Measurements from ENCODE around the gene RFTN1.

The RFTN1 gene

DNA sequence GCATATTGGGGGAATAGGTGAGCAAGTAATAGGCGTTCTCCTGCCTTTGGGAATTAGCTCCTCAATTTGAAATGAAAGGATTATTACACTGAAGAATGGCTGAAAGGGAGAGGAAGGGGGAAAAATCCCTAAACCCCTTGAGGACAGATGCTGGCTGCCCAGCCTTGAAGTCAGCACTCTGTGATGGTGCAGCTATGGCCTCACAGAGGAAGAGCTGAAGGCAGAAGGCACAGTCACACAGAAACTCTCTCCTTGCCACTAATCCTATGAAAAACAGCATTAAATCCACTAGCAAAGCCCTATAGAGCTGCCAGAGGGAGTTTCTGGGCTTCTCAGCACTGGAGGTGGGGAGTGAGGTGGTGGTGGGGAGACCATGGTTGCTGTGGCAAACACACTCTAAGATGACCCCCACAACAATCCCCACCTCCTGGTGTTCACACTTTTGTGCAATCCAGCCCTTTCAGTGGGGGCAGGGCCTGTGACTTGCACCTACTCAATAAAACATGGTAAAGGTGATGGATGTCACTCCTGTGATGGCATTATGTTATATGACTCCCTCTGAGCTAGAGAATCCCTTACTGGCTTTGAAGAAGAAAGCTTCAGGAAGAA, 101.2 kb downstream of the RFTN1 start:
- TF ChIP-seq GLIS3 (CRISPR knock-in tag; IDR thresholded peaks at IDR 0.05) (no peak), PPARA (CRISPR knock-in tag; IDR thresholded peaks at IDR 0.05; ENCODE audit: borderline replicate concordance) (no peak), ZFP3 (CRISPR knock-in tag; IDR thresholded peaks at IDR 0.05) (no peak)
- ATAC-seq = no peak

DNA sequence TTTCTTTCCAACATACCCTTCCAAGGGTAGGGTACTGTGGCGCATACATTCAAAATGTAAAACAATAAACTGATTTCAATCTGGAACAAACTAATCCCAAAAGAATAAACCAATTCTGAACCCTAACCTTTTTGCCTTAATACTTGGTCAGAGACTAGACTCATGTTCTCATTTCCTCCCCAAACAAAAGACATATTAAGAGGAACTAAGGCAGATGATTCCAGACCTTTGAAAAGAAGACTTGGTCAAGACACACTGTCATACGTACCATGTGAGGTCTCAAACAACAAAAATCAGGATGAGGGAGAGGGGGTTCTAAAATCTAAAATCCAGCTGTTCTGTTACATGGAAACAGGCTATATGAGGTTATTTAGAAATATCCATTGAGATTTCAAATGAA, 102.1 kb downstream of the RFTN1 start:
- no peak for ATAC-seq
- TF ChIP-seq ESRRG (CRISPR knock-in tag; IDR thresholded peaks at IDR 0.05) = no peak
- TF ChIP-seq, protein P1, sequence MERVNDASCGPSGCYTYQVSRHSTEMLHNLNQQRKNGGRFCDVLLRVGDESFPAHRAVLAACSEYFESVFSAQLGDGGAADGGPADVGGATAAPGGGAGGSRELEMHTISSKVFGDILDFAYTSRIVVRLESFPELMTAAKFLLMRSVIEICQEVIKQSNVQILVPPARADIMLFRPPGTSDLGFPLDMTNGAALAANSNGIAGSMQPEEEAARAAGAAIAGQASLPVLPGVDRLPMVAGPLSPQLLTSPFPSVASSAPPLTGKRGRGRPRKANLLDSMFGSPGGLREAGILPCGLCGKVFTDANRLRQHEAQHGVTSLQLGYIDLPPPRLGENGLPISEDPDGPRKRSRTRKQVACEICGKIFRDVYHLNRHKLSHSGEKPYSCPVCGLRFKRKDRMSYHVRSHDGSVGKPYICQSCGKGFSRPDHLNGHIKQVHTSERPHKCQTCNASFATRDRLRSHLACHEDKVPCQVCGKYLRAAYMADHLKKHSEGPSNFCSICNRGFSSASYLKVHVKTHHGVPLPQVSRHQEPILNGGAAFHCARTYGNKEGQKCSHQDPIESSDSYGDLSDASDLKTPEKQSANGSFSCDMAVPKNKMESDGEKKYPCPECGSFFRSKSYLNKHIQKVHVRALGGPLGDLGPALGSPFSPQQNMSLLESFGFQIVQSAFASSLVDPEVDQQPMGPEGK (CRISPR knock-in tag; IDR thresholded peaks at IDR 0.05; ENCODE audit: borderline replicate concordance) = no peak
- TF ChIP-seq PPARA (CRISPR knock-in tag; IDR thresholded peaks at IDR 0.05; ENCODE audit: borderline replicate concordance) = no peak

- no peak for TF ChIP-seq GLIS3 (CRISPR knock-in tag; IDR thresholded peaks at IDR 0.05)
- no peak for TF ChIP-seq ZFP3 (CRISPR knock-in tag; IDR thresholded peaks at IDR 0.05)
- TF ChIP-seq PPARA (CRISPR knock-in tag; IDR thresholded peaks at IDR 0.05; ENCODE audit: borderline replicate concordance) = no peak
- no peak for ATAC-seq
These were observed 102.8 kb downstream of the RFTN1 start for GRCh38 chr3:16410659-16411058.

- TF ChIP-seq, protein P2, sequence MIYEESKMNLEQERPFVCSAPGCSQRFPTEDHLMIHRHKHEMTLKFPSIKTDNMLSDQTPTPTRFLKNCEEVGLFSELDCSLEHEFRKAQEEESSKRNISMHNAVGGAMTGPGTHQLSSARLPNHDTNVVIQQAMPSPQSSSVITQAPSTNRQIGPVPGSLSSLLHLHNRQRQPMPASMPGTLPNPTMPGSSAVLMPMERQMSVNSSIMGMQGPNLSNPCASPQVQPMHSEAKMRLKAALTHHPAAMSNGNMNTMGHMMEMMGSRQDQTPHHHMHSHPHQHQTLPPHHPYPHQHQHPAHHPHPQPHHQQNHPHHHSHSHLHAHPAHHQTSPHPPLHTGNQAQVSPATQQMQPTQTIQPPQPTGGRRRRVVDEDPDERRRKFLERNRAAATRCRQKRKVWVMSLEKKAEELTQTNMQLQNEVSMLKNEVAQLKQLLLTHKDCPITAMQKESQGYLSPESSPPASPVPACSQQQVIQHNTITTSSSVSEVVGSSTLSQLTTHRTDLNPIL (CRISPR knock-in tag; IDR thresholded peaks at IDR 0.05; ENCODE audit: low read depth) = no peak
- TF ChIP-seq OSR1 (CRISPR knock-in tag; IDR thresholded peaks at IDR 0.05) = no peak
- no peak for TF ChIP-seq PPARA (CRISPR knock-in tag; IDR thresholded peaks at IDR 0.05; ENCODE audit: borderline replicate concordance)
- TF ChIP-seq TOX (CRISPR knock-in tag; IDR thresholded peaks at IDR 0.05; ENCODE audit: borderline replicate concordance) = no peak
- no peak for TF ChIP-seq ARNTL (CRISPR knock-in tag; IDR thresholded peaks at IDR 0.05; ENCODE audit: borderline replicate concordance, low read depth)
- no peak for ATAC-seq
These were observed 104.5 kb downstream of the RFTN1 start for GRCh38 chr3:16409032-16409431.

DNA sequence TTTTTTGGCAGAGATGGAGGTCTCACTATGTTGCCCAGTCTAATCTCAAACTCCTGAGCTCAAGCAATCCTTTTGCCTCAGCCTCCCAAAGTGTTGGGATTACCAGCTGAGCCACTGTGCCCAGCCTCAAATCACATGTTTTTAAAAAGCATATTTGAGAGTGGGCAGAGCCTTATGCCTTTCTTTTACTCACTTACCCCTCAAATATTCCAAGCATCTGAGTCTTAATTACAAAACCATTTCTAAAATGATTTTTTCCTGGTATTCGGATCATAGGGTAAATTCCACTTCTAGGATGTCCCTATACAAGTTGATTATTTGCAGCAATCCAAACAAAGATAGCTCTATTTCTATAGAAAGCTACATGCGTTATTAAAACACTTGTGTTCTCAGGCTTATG, 106.1 kb downstream of the RFTN1 start:
- no peak; the same call in 2 of the 3 replicates for ATAC-seq
- TF ChIP-seq ARNTL (CRISPR knock-in tag; IDR thresholded peaks at IDR 0.05; ENCODE audit: borderline replicate concordance, low read depth) (no peak), ZNF8 (CRISPR knock-in tag; IDR thresholded peaks at IDR 0.05) (no peak), SNAI2 (CRISPR knock-in tag; IDR thresholded peaks at IDR 0.05) (no peak), TCF4 (CRISPR knock-in tag; IDR thresholded peaks at IDR 0.05; ENCODE audit: borderline replicate concordance) (no peak), GLIS3 (CRISPR knock-in tag; IDR thresholded peaks at IDR 0.05) (no peak), TSHZ2 (CRISPR knock-in tag; IDR thresholded peaks at IDR 0.05) (no peak), ZNF565 (CRISPR knock-in tag; conservative IDR thresholded peaks at IDR 0.05; ENCODE audit: low read depth) (no peak), ZFP30 (CRISPR knock-in tag; IDR thresholded peaks at IDR 0.05) (no peak), CSDC2 (CRISPR knock-in tag; IDR thresholded peaks at IDR 0.05) (no peak), BACH2 (CRISPR knock-in tag; IDR thresholded peaks at IDR 0.05; ENCODE audit: borderline replicate concordance) (no peak), ESRRG (CRISPR knock-in tag; IDR thresholded peaks at IDR 0.05) (no peak), OSR1 (CRISPR knock-in tag; IDR thresholded peaks at IDR 0.05) (no peak), ZFP3 (CRISPR knock-in tag; IDR thresholded peaks at IDR 0.05) (no peak), ZC3H10 (CRISPR knock-in tag; IDR thresholded peaks at IDR 0.05) (no peak), PPARA (CRISPR knock-in tag; IDR thresholded peaks at IDR 0.05; ENCODE audit: borderline replicate concordance) (no peak), RARB (CRISPR knock-in tag; IDR thresholded peaks at IDR 0.05) (no peak)
- TF ChIP-seq, protein P3, sequence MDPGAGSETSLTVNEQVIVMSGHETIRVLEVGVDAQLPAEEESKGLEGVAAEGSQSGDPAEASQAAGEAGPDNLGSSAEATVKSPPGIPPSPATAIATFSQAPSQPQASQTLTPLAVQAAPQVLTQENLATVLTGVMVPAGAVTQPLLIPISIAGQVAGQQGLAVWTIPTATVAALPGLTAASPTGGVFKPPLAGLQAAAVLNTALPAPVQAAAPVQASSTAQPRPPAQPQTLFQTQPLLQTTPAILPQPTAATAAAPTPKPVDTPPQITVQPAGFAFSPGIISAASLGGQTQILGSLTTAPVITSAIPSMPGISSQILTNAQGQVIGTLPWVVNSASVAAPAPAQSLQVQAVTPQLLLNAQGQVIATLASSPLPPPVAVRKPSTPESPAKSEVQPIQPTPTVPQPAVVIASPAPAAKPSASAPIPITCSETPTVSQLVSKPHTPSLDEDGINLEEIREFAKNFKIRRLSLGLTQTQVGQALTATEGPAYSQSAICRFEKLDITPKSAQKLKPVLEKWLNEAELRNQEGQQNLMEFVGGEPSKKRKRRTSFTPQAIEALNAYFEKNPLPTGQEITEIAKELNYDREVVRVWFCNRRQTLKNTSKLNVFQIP (CRISPR knock-in tag; IDR thresholded peaks at IDR 0.05; ENCODE audit: borderline replicate concordance, low read depth) = no peak
- TF ChIP-seq, protein P1 (CRISPR knock-in tag; IDR thresholded peaks at IDR 0.05; ENCODE audit: borderline replicate concordance) = no peak
- TF ChIP-seq, protein P4, sequence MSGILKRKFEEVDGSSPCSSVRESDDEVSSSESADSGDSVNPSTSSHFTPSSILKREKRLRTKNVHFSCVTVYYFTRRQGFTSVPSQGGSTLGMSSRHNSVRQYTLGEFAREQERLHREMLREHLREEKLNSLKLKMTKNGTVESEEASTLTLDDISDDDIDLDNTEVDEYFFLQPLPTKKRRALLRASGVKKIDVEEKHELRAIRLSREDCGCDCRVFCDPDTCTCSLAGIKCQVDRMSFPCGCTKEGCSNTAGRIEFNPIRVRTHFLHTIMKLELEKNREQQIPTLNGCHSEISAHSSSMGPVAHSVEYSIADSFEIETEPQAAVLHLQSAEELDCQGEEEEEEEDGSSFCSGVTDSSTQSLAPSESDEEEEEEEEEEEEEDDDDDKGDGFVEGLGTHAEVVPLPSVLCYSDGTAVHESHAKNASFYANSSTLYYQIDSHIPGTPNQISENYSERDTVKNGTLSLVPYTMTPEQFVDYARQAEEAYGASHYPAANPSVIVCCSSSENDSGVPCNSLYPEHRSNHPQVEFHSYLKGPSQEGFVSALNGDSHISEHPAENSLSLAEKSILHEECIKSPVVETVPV (CRISPR knock-in tag; IDR thresholded peaks at IDR 0.05) = no peak
- TF ChIP-seq, protein P2 (CRISPR knock-in tag; IDR thresholded peaks at IDR 0.05; ENCODE audit: low read depth) = no peak
